ENCODE results near the gene MFN2.

- TF ChIP-seq, protein P1, sequence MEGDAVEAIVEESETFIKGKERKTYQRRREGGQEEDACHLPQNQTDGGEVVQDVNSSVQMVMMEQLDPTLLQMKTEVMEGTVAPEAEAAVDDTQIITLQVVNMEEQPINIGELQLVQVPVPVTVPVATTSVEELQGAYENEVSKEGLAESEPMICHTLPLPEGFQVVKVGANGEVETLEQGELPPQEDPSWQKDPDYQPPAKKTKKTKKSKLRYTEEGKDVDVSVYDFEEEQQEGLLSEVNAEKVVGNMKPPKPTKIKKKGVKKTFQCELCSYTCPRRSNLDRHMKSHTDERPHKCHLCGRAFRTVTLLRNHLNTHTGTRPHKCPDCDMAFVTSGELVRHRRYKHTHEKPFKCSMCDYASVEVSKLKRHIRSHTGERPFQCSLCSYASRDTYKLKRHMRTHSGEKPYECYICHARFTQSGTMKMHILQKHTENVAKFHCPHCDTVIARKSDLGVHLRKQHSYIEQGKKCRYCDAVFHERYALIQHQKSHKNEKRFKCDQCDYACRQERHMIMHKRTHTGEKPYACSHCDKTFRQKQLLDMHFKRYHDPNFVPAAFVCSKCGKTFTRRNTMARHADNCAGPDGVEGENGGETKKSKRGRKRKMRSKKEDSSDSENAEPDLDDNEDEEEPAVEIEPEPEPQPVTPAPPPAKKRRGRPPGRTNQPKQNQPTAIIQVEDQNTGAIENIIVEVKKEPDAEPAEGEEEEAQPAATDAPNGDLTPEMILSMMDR (IDR thresholded peaks at IDR 0.05 in 4 of 5, conservative IDR thresholded peaks at IDR 0.05 in 1 of 5): no peak
- TF ChIP-seq POLR2A (IDR thresholded peaks at IDR 0.05): no peak
These were observed 35.9 kb downstream of the MFN2 start for GRCh38 chr1:12016182-12016581.

All from gastrocnemius medialis (tissue), 4 donors.